Activated naive CD4-positive, alpha-beta T cell treated with anti-CD3 and anti-CD28 coated beads, Interleukin-2, amount 50 U/mL, for 16 hours (primary cell): Measurements from ENCODE around the gene CLDN4.
"Not testable (repeated sequence)": the region's sequence is repeated elsewhere in the genome, so short reads cannot be mapped to it uniquely, and the experiment has no call there.

ENCODE experiments used
- DNase-seq: peaks from one replicate; pipeline ENCODE4 v3.0.0-alpha.2; 2020

CLDN4 gene

DNA sequence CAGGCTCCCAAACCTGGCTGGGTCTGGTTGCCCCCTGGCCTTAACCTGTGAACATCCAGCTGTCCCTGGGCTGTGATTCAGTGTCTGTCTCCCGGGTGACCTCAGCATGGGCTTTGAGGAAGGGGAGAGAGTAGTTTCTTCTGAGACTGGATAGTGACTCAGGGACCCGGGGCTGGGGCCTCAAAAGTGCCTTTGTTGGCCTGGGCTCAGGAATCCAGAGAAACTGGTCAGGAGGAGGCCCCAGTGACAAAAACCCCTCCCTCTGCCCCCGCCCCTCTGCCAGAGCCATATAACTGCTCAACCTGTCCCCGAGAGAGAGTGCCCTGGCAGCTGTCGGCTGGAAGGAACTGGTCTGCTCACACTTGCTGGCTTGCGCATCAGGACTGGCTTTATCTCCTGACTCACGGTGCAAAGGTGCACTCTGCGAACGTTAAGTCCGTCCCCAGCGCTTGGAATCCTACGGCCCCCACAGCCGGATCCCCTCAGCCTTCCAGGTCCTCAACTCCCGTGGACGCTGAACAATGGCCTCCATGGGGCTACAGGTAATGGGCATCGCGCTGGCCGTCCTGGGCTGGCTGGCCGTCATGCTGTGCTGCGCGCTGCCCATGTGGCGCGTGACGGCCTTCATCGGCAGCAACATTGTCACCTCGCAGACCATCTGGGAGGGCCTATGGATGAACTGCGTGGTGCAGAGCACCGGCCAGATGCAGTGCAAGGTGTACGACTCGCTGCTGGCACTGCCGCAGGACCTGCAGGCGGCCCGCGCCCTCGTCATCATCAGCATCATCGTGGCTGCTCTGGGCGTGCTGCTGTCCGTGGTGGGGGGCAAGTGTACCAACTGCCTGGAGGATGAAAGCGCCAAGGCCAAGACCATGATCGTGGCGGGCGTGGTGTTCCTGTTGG lies at the start of gene CLDN4:
CLDN4 (plus strand) TSS at position 316 of the 903 bp plus-strand sequence; CDS start at position 522, 206 bp downstream.
- no peak for DNase-seq

DNA sequence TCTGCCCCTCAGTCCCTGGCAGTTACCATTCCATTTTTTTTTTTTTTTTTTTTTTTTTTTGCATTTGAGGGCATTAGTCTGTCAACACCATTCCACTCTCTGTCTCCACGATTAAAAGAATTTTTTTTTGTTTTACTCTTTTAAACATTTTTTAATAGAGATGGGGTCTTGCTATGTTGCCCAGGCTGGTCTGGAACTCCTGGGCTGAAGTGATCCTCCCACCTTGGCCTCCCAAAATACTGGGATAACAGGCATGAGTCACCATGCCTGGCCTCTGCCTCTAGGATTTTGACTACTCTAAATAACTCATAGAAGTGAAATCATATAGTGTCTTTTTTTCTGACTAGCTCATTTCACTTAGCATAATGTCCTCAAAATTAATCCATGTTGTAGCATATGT lies 44.2 kb upstream of the CLDN4 start:
- DNase-seq: no peak

DNA sequence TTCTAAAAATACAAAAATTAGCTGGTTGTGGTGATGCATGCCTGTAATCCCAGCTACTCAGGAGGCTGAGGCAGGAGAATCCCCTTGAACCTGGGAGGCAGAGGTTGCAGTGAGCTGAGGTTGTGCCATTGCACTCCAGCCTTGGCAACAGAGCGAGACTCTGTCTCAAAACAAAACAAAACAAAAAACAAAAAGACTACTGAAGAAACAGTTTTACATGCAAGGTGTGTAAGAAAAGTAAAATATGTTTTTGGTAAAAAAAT lies 43.1 kb upstream of the CLDN4 start:
- not testable (repeated sequence) for DNase-seq

DNA sequence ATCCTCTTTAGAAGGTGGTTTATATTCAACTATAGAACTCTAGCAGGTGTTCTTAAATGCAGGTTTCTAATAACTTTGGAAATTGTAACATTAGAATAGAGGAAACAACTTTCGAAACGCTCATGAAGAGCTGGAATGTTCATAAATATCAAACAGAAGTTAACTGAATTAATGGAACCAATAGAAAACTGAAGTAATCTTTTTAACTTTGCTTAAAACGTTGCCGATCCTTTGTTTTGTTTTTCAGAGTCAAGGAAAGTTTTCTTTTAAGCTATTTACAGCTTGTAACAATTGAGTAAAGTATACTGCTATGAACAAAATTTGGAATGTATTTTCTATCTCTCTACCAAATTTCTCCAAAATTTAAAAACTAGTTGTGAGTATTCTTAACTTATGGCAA lies 41.7 kb upstream of the CLDN4 start:
- DNase-seq: no peak

DNA sequence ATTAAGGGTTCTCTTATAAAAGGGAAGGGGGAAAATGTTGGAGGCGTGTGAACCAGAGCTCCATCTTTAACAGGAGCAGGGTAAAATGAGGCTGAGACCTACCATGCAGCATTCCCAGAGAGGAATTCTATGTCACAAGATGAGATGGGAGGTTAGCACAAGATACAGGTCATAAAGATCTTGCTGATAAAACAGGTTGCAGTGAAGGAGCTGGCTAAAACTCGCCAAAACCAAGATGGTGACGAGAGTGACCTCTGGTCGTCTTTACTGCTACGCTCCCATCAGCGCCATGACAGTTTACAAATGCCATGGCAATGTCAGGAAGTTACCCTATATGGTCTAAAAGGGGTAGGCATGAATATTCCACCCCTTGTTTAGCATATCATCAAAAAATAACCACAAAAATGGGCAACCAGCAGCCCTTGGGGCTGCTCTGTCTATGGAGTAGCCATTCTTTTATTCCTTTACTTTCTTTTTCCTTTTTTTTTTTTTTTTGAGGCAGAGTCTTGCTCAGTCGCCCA lies 39.6 kb upstream of the CLDN4 start:
- not testable (repeated sequence) for DNase-seq

DNA sequence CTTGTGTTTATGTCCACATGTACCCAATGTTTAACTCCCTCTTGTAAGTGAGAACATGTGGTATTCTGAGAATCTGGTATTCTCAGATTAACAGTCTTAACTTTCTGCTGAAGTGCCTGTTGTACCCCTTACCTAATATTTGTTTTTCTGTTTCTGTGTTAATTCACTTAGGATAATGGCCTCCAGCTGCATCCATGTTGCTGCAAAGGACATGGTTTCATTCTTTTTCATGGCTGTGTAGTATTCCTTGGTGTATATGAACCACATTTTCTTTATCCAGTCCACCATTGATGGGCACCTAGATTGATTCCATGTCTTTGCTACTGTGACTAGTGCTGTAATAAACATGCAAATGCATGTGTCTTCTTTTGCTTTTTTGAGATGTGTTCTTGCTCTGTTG lies 35.6 kb upstream of the CLDN4 start:
- not testable (repeated sequence) for DNase-seq

GRCh38 chr7:73796656-73797055 lies 34.1 kb upstream of the CLDN4 start:
- not testable (repeated sequence) for DNase-seq

GRCh38 chr7:73797176-73797575 lies 33.6 kb upstream of the CLDN4 start:
- not testable (repeated sequence) for DNase-seq

DNA sequence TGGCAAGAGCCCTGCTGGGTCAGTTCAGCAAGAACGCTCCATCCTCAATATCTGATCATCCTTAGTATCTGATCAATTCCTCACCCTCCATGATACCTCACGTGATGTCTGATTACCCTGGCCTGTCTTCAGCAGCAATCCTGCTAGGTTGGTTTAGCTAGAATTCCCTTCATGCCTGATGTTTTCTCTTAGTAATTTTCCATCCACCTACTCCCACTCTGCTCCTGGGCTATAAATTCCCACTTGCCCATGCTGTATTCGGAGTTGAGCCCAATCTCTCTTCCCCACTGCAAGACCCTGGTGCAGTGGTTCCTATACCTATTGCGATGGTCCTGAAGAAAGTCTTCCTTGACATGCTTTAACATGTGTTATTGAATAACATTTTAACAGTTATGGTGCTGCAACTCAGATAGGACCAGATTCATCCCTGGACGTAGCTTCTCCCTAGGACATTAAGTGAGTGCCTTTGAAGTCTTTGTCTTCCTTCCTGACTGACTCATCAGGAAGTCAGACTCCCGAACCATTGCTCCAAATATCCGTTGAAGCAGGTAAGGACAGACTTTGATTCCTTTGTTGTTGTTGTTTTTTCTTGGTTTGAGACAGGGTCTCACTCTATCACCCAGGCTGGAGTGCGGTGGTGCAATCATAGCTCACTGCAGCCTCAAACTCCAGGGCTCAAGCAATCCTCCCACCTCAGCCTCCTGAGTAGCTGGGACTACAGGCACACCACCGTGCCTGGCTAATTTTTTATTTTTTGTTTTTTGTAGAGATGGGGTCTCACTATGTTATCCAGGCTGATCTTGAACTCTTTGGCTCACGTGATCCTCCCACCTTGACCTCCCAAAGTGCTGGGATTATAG lies 31.3 kb upstream of the CLDN4 start:
- DNase-seq: no peak

DNA sequence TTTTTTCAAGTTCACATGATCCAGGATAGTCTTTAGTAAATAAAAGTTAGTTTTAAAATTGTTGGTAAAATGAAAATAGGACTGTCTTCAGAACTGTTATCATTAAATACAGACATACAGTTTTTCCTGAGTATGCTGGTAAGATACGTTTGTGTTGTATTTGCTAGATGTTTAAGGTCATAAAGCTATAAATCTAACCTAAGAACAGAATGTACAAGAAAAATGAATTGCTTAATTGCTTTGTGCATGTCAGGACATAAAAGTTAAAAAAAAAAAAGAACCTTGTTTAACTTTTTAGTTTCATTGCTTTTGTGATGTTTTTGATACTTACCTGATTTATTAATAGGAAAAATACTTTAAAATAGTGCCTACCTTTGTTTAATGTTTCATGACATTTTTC lies 29.2 kb upstream of the CLDN4 start:
- DNase-seq: no peak

- no peak for DNase-seq
Observed at GRCh38 chr7:73802459-73802858, 28.3 kb upstream of the CLDN4 start.

- no peak for DNase-seq
Observed at GRCh38 chr7:73809467-73809951, 21.3 kb upstream of the CLDN4 start.

GRCh38 chr7:73810998-73811360 lies 19.8 kb upstream of the CLDN4 start:
- DNase-seq: no peak

DNA sequence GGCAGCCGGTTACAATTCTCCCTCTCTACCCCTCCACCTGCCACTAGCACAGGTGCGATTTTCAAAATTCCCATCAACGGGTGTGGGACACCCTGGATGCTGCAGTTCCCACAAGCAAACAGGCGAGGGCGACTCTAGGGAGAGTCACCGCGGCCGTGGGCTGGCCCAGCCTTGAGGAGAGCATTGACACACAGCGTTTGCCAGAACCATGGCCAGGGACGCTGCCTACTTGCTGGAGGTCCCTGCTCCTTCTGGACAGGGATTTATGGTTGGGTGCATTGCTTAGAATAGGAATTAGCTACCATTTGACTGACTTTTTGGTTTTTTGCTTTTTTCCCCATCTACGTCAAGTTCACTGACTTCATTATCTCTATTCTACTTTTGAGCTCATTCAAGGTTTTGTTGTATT lies 19.0 kb upstream of the CLDN4 start:
- peak; percentile 56 for DNase-seq

- no peak for DNase-seq
Observed at GRCh38 chr7:73812996-73813395, 17.8 kb upstream of the CLDN4 start.

DNA sequence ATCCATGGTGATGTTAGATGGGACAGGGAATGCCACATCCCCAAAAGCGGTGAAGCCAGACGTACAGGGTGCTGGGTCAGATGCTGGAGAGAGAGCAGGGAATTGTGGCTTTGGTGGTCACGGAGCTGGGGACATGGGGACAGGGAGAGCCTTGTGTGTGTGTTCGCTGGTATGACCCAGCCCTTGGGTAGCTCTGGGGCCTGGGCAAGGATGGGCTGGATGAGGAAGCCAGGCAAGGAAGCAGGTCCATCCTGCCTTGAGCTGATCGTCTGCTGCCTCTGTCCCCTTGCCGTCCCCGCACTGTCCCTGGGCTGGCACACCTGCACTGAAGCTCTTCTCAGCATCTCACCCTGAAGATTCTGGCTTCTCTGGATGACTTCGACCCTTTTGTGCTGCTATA lies 15.4 kb upstream of the CLDN4 start:
- DNase-seq: no peak

DNA sequence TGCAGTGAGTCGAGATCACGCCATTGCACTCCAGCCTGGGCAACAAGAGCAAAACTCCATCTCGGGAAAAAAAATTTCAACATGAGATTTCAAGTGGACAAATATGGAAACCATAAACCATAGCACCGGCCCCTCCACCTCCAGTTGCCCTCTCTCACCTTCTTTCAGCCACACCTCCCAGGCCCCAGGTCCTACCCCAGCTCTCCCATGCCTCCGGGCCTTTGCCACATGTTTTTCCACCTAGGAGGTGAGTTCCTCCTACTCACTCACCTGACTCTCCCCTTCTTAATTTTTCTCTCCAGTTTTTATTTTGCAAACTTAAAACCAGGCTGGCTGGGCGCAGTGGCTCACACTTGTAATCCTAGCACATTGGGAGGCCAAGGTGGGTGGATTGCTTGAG lies 13.7 kb upstream of the CLDN4 start:
- no peak for DNase-seq

DNA sequence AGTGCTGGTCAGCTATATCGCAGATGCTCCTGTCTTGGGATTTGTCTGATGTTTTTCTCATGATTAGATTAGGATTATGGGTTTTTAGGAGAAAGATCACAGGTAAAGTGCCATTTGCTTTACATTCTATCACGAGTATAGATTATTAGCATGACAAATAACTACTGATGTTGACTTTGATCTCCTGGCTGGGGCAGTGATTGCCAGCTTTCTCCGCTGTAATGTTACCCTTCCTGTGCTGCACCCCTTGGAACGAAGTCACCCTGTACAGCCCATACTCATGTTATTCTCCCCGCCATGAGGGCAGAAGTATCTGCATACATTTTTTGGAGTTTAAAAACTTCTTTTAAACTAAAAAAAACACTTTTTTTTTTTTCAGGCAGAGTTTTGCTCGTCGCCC lies 10.8 kb upstream of the CLDN4 start:
- DNase-seq: no peak

- not testable (repeated sequence) for DNase-seq
Observed at GRCh38 chr7:73821597-73822285, 9.1 kb upstream of the CLDN4 start.

DNA sequence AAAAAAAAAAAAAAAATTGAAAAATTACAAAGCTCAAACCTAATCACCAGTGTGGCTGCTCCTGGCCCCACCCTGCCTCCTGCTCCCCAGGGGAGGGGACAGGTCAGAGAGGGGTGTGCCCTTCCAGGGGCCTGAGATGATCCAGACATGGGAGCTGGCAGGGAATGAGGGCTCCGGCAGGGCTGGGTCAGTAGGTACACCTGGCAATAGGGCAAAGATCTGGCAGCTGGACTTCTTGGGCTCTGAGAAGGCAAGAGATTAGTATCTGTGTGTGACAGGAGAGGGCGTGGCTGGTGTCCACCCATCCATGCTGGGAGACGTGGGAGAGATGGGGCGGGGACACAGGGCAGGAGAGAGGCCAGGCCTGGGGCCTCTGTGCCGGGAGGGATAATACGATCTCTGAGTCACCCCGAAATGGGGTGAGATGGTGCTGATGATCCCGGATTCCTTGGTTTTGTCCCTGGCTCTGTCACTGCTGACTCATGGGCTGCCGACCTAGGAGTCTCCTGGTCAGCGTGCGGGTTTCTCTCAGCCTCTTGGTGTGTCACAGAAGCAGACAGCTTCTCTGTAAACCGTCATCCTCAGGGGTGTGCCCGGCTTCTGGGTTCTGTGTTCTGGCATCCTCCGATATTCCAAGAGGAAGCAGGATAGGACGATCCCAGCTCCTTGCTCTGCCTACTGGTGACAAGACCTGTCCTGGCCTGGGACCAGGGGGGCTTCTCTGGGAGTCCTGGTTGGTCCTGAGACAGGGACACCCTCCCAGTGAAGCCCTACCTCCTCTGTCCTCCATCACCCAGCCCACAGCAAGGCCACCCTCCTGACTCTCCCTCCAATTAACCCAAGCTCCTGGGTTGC lies 8.2 kb upstream of the CLDN4 start:
- DNase-seq: no peak

DNA sequence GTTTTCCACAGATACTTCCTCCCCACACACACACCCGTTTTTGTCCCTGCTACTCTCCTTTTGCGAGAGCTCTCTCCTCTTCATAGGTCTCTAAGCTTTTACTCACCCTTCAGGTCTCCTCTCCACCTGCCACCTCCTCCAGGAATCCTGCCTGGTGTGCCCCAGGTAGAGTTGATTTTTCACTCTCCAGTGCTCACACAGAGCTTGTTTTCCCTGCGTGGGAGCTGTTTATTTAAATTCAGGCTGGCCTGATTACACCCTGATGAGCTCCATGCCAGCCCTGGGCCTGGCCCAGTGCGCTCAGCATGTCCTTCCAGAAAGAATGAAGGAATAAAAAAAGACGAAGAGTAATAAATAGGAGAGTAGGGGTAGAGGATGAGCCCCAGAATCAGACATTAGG lies 7.5 kb upstream of the CLDN4 start:
- no peak for DNase-seq
